Measurements from ENCODE around the gene PLEKHG4B. TPM values are rescaled to one million over a fixed set of nuclear protein-coding genes. Genes with fewer than 3 reads are reported as not detected.
"Not testable (repeated sequence)": the region's sequence is repeated elsewhere in the genome, so short reads cannot be mapped to it uniquely, and the experiment has no call there.

Gene PLEKHG4B
- total and polyA plus RNA-seq, 9 donors = 0.46 to 2.9 (median 1.1) TPM

- Histone ChIP-seq H3K9me3 (replicated peaks; ENCODE audit: control insufficient read depth, low read depth, low read length) (no peaks in the 10 kb centered on the region), H3K27ac (ENCODE audit: low read length) (peak overlapping the region; percentile 7), H3K4me1 (ENCODE audit: control insufficient read depth, insufficient read depth, low read length) (peaks cover 7% of the 10 kb centered on the region), H3K36me3 (ENCODE audit: control insufficient read depth, insufficient read depth, low read length) (peaks cover 11% of the 10 kb centered on the region), H3K4me3 (ENCODE audit: low read length) (peak overlapping the region; percentile 92), H3K27me3 (ENCODE audit: control insufficient read depth, insufficient read depth, low read length) (no peaks in the 10 kb centered on the region)
- 46% methylated on average over 5 of the region's 9 CpGs for WGBS (ENCODE audit: insufficient coverage)
- no peak for DNase-seq
Observed at GRCh38 chr5:219460-219863, 127.5 kb downstream of the PLEKHG4B start.

- Histone ChIP-seq H3K4me1 (ENCODE audit: control insufficient read depth, insufficient read depth, low read length) (peaks cover 7% of the 10 kb centered on the region), H3K36me3 (ENCODE audit: control insufficient read depth, insufficient read depth, low read length) (peaks cover 14% of the 10 kb centered on the region), H3K9me3 (replicated peaks; ENCODE audit: control insufficient read depth, low read depth, low read length) (no peaks in the 10 kb centered on the region), H3K4me3 (ENCODE audit: low read length) (no peak overlapping the region), H3K27ac (ENCODE audit: low read length) (no peak overlapping the region), H3K27me3 (ENCODE audit: control insufficient read depth, insufficient read depth, low read length) (no peaks in the 10 kb centered on the region)
- no peak for DNase-seq
- WGBS (ENCODE audit: insufficient coverage) = no CpG with 5 or more reads among the region's 4 CpGs
Observed at GRCh38 chr5:219991-220390, 128.0 kb downstream of the PLEKHG4B start.

- WGBS (ENCODE audit: insufficient coverage) = 71% methylated on average over 1 of the region's 6 CpGs
- peaks cover 37% of the 10 kb centered on the region for H3K36me3 ChIP-seq (ENCODE audit: control insufficient read depth, insufficient read depth, low read length)
Observed at GRCh38 chr5:222951-223715, 131.2 kb downstream of the PLEKHG4B start.

GRCh38 chr5:223791-224190, 131.8 kb downstream of the PLEKHG4B start:
- H3K4me1 ChIP-seq (ENCODE audit: control insufficient read depth, insufficient read depth, low read length) = peaks cover 7% of the 10 kb centered on the region
- no peaks in the 10 kb centered on the region for H3K27me3 ChIP-seq (ENCODE audit: control insufficient read depth, insufficient read depth, low read length)
- H3K4me3 ChIP-seq (ENCODE audit: low read length) = no peak overlapping the region
- 72% methylated on average over 5 of the region's 6 CpGs for WGBS (ENCODE audit: insufficient coverage)
- H3K9me3 ChIP-seq (replicated peaks; ENCODE audit: control insufficient read depth, low read depth, low read length) = no peaks in the 10 kb centered on the region
- H3K36me3 ChIP-seq (ENCODE audit: control insufficient read depth, insufficient read depth, low read length) = peaks cover 41% of the 10 kb centered on the region
- no peak for DNase-seq
- H3K27ac ChIP-seq (ENCODE audit: low read length) = no peak overlapping the region

More at GRCh38 chr5:222951-223715, 131.2 kb downstream of the PLEKHG4B start:
- not testable (repeated sequence) for H3K4me1 ChIP-seq (ENCODE audit: control insufficient read depth, insufficient read depth, low read length); DNase-seq; H3K27ac ChIP-seq (ENCODE audit: low read length); H3K4me3 ChIP-seq (ENCODE audit: low read length); H3K27me3 ChIP-seq (ENCODE audit: control insufficient read depth, insufficient read depth, low read length); H3K9me3 ChIP-seq (replicated peaks; ENCODE audit: control insufficient read depth, low read depth, low read length)

- Histone ChIP-seq H3K27me3 (ENCODE audit: control insufficient read depth, insufficient read depth, low read length) (no peaks in the 10 kb centered on the region), H3K9me3 (replicated peaks; ENCODE audit: control insufficient read depth, low read depth, low read length) (no peaks in the 10 kb centered on the region), H3K36me3 (ENCODE audit: control insufficient read depth, insufficient read depth, low read length) (peaks cover 47% of the 10 kb centered on the region), H3K4me3 (ENCODE audit: low read length) (no peak overlapping the region), H3K27ac (ENCODE audit: low read length) (no peak overlapping the region), H3K4me1 (ENCODE audit: control insufficient read depth, insufficient read depth, low read length) (no peaks in the 10 kb centered on the region)
- 97% methylated on average over 8 of the region's 14 CpGs for WGBS (ENCODE audit: insufficient coverage)
- DNase-seq = no peak
Observed at GRCh38 chr5:225334-225733, 133.4 kb downstream of the PLEKHG4B start.

- WGBS (ENCODE audit: insufficient coverage) = 85% methylated on average over 5 of the region's 17 CpGs
- H3K4me3 ChIP-seq (ENCODE audit: low read length); H3K4me1 ChIP-seq (ENCODE audit: control insufficient read depth, insufficient read depth, low read length): not testable (repeated sequence)
Observed at GRCh38 chr5:227375-227774, 135.4 kb downstream of the PLEKHG4B start.

GRCh38 chr5:228886-229285, 136.9 kb downstream of the PLEKHG4B start:
- H3K4me3 ChIP-seq (ENCODE audit: low read length) = no peak overlapping the region
- no peak for DNase-seq
- H3K4me1 ChIP-seq (ENCODE audit: control insufficient read depth, insufficient read depth, low read length) = no peaks in the 10 kb centered on the region
- WGBS (ENCODE audit: insufficient coverage) = no CpG with 5 or more reads among the region's 3 CpGs
- H3K27me3 ChIP-seq (ENCODE audit: control insufficient read depth, insufficient read depth, low read length) = no peaks in the 10 kb centered on the region
- H3K27ac ChIP-seq (ENCODE audit: low read length) = no peak overlapping the region
- no peaks in the 10 kb centered on the region for H3K9me3 ChIP-seq (replicated peaks; ENCODE audit: control insufficient read depth, low read depth, low read length)
- peaks cover 72% of the 10 kb centered on the region for H3K36me3 ChIP-seq (ENCODE audit: control insufficient read depth, insufficient read depth, low read length)

More at GRCh38 chr5:227375-227774, 135.4 kb downstream of the PLEKHG4B start:
- H3K36me3 ChIP-seq (ENCODE audit: control insufficient read depth, insufficient read depth, low read length) = peaks cover 67% of the 10 kb centered on the region
- H3K27ac ChIP-seq (ENCODE audit: low read length); DNase-seq; H3K9me3 ChIP-seq (replicated peaks; ENCODE audit: control insufficient read depth, low read depth, low read length); H3K27me3 ChIP-seq (ENCODE audit: control insufficient read depth, insufficient read depth, low read length): not testable (repeated sequence)

- peaks cover 69% of the 10 kb centered on the region for H3K36me3 ChIP-seq (ENCODE audit: control insufficient read depth, insufficient read depth, low read length)
- no peak overlapping the region for H3K27ac ChIP-seq (ENCODE audit: low read length)
- H3K9me3 ChIP-seq (replicated peaks; ENCODE audit: control insufficient read depth, low read depth, low read length) = no peaks in the 10 kb centered on the region
- 95% methylated on average over 10 of the region's 14 CpGs for WGBS (ENCODE audit: insufficient coverage)
- H3K27me3 ChIP-seq (ENCODE audit: control insufficient read depth, insufficient read depth, low read length) = no peaks in the 10 kb centered on the region
- H3K4me1 ChIP-seq (ENCODE audit: control insufficient read depth, insufficient read depth, low read length) = no peaks in the 10 kb centered on the region
- H3K4me3 ChIP-seq (ENCODE audit: low read length) = no peak overlapping the region
- DNase-seq = no peak
Observed at GRCh38 chr5:230711-231110, 138.7 kb downstream of the PLEKHG4B start.

GRCh38 chr5:231661-232060, 139.7 kb downstream of the PLEKHG4B start:
- H3K4me3 ChIP-seq (ENCODE audit: low read length) = no peak overlapping the region
- H3K27me3 ChIP-seq (ENCODE audit: control insufficient read depth, insufficient read depth, low read length) = no peaks in the 10 kb centered on the region
- H3K9me3 ChIP-seq (replicated peaks; ENCODE audit: control insufficient read depth, low read depth, low read length) = no peaks in the 10 kb centered on the region
- no peak overlapping the region for H3K27ac ChIP-seq (ENCODE audit: low read length)
- no peaks in the 10 kb centered on the region for H3K4me1 ChIP-seq (ENCODE audit: control insufficient read depth, insufficient read depth, low read length)
- no peak for DNase-seq
- H3K36me3 ChIP-seq (ENCODE audit: control insufficient read depth, insufficient read depth, low read length) = peaks cover 60% of the 10 kb centered on the region
- 82% methylated on average over 5 of the region's 13 CpGs for WGBS (ENCODE audit: insufficient coverage)

GRCh38 chr5:233426-233825, 141.5 kb downstream of the PLEKHG4B start:
- WGBS (ENCODE audit: insufficient coverage) = 96% methylated on average over 16 of the region's 20 CpGs
- H3K4me3 ChIP-seq (ENCODE audit: low read length) = not testable (repeated sequence)

More at GRCh38 chr5:233426-233825, 141.5 kb downstream of the PLEKHG4B start:
- not testable (repeated sequence) for H3K9me3 ChIP-seq (replicated peaks; ENCODE audit: control insufficient read depth, low read depth, low read length); H3K4me1 ChIP-seq (ENCODE audit: control insufficient read depth, insufficient read depth, low read length); H3K27me3 ChIP-seq (ENCODE audit: control insufficient read depth, insufficient read depth, low read length); H3K27ac ChIP-seq (ENCODE audit: low read length); DNase-seq
- H3K36me3 ChIP-seq (ENCODE audit: control insufficient read depth, insufficient read depth, low read length) = peaks cover 54% of the 10 kb centered on the region

Measured in muscle of leg (tissue), 11 donors.